Lung (tissue), 12 donors: ENCODE measurements around the gene MRPL30. TPM values are rescaled to one million over a fixed set of nuclear protein-coding genes. Genes with fewer than 3 reads are reported as not detected.
A peak's percentile ranks its signal among the peaks of the same experiment; 100 is the strongest.

Experiments used
- ATAC-seq: fragments of 200-7000 bp; cut with Tn5 transposase; one replicate; pipeline ENCODE4 v1.9.1; 2020; ENCODE audit warnings: moderate number of reproducible peaks; ENCODE audit not compliant: insufficient read depth, low FRiP score
- DNase-seq, 3 donors: peaks; one replicate each; pipeline ENCODE4 v3.0.0-alpha.2; 2013 to 2017
- H3K27ac ChIP-seq, 2 donors: one replicate each; pipeline ENCODE4 v1.5.1; 2013; ENCODE audit warnings: mild to moderate bottlenecking in 2 of 2, moderate library complexity in 2 of 2, control low read depth in 1 of 2, inconsistent platforms in 1 of 2, low read depth in 1 of 2, low read length in 1 of 2
- H3K27me3 ChIP-seq, 3 donors: one replicate each; pipeline ENCODE4 v1.5.1; 2013; ENCODE audit warnings: low read length in 2 of 3; ENCODE audit not compliant: control insufficient read depth in 3 of 3, insufficient read depth in 3 of 3
- H3K36me3 ChIP-seq, 4 donors: one replicate each; pipeline ENCODE4 v1.5.1; 2013; ENCODE audit warnings: low read length in 4 of 4, mild to moderate bottlenecking in 1 of 4, moderate library complexity in 1 of 4; ENCODE audit not compliant: control insufficient read depth in 4 of 4, insufficient read depth in 4 of 4
- H3K4me1 ChIP-seq, 5 donors: one replicate each; pipeline ENCODE4 v1.5.1; 2013; ENCODE audit warnings: low read length in 5 of 5, mild to moderate bottlenecking in 2 of 5, moderate library complexity in 1 of 5; ENCODE audit not compliant: control insufficient read depth in 5 of 5, insufficient read depth in 5 of 5
- H3K4me3 ChIP-seq: one replicate; pipeline ENCODE4 v1.5.1; 2013; ENCODE audit warnings: mild to moderate bottlenecking, control low read depth, moderate library complexity
- H3K9ac ChIP-seq, 2 donors: one replicate each; pipeline ENCODE4 v1.5.1; 2013; ENCODE audit warnings: low read length in 2 of 2, control low read depth in 1 of 2; ENCODE audit not compliant: insufficient read depth in 1 of 2
- H3K9me3 ChIP-seq, 4 donors: one replicate each; pipeline ENCODE4 v1.5.1; 2013; ENCODE audit warnings: low read length in 3 of 4, mild to moderate bottlenecking in 1 of 4, moderate library complexity in 1 of 4; ENCODE audit not compliant: control insufficient read depth in 4 of 4, insufficient read depth in 3 of 4
- WGBS, 2 donors: extraction: QIAGEN DNeasy Blood & Tissue Kit; methylation state at CpG; one replicate each; pipeline ENCODE4 v1.1.7; 2013; 5-methylcytosine and 5-hydroxymethylcytosine counted together
- polyA plus RNA-seq, 2 donors: library from polyadenylated mRNA; stranded (reverse); fragments of 200-250 nt; gene quantifications; one replicate each; pipeline ENCODE4 v1.2.1, GENCODE V29; 2013
- total RNA-seq, 2 donors: library from RNA; depleted of rRNA in 1 of 2; stranded (reverse); fragments of >200 nt in 1 of 2; gene quantifications; one replicate each; pipeline ENCODE4 v1.2.1, GENCODE V29; 2014 to 2021
- TF ChIP-seq, protein P1 (sequence below): IDR thresholded peaks from 2 replicates; pipeline ENCODE4 v1.5.1; 2012; ENCODE audit warnings: mild to moderate bottlenecking; ENCODE audit errors: control extremely low read depth, extremely low read depth
- donor health status: control.
- donor health status: control.
- donor health status: Bipolar disorder and iron deficiency.
- donor health status: healthy.
- donor health status: DM: yes; HTN: yes; CAD: no.

The MRPL30 gene
- total and polyA plus RNA-seq, 4 donors: 15.2 to 34.2 (median 20.0) TPM

- TF ChIP-seq, protein P1, sequence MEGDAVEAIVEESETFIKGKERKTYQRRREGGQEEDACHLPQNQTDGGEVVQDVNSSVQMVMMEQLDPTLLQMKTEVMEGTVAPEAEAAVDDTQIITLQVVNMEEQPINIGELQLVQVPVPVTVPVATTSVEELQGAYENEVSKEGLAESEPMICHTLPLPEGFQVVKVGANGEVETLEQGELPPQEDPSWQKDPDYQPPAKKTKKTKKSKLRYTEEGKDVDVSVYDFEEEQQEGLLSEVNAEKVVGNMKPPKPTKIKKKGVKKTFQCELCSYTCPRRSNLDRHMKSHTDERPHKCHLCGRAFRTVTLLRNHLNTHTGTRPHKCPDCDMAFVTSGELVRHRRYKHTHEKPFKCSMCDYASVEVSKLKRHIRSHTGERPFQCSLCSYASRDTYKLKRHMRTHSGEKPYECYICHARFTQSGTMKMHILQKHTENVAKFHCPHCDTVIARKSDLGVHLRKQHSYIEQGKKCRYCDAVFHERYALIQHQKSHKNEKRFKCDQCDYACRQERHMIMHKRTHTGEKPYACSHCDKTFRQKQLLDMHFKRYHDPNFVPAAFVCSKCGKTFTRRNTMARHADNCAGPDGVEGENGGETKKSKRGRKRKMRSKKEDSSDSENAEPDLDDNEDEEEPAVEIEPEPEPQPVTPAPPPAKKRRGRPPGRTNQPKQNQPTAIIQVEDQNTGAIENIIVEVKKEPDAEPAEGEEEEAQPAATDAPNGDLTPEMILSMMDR: no peak
- peaks cover 0 to 18% (median 7%) of the 10 kb centered on the region in 5 donors for H3K4me1 ChIP-seq
- WGBS, 2 donors: 3 to 4% methylated on average over 4 of the region's 4 CpGs
- peak overlapping the region; percentile 81 to 97 for H3K9ac ChIP-seq
- H3K4me3 ChIP-seq: peak overlapping the region; percentile 98
- peaks cover 0 to 3% (median 0%) of the 10 kb centered on the region in 4 donors for H3K9me3 ChIP-seq
- ATAC-seq (no peak), DNase-seq (peak in 1 of 3 donors; percentile 12)
- no peaks in the 10 kb centered on the region for H3K36me3 ChIP-seq
- no peaks in the 10 kb centered on the region for H3K27me3 ChIP-seq
- H3K27ac ChIP-seq: peak overlapping the region in 1 of 2 donors; percentile 76
These were observed 628 bp downstream of the MRPL30 start for GRCh38 chr2:99181624-99182000.

DNA sequence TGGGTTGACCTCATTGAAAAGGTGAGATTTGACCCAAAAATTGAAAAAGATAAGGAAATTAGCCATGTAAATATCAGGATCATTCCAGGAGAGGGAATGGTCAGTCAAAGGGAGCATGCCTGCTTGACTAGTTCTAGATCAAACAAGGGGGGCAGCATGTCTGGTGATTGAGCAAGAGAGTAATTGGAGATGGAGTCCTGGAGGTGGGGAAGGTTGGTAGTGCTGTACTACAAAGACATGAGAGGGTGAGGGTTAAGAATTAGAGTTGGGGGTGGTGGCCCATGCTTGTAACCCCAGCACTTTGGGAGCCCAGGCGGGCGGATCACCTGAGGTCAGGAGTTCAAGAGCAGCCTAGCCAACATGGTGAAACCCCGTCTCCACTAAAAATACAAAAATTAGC, 2.0 kb downstream of the MRPL30 start:
- peak in 1 of 3 donors; percentile 26 for DNase-seq

GRCh38 chr2:99184811-99185210, 3.8 kb downstream of the MRPL30 start:
- Histone ChIP-seq H3K4me3 (no peak overlapping the region), H3K27ac (no peak overlapping the region), H3K27me3 (no peaks in the 10 kb centered on the region), H3K9me3 (peaks cover 0 to 3% (median 0%) of the 10 kb centered on the region in 4 donors), H3K36me3 (peaks cover under 1 to 15% (median 7%) of the 10 kb centered on the region in 4 donors), H3K9ac (no peak overlapping the region), H3K4me1 (peaks cover 0 to 18% (median 6%) of the 10 kb centered on the region in 5 donors)
- ATAC-seq (no peak), DNase-seq (no peak)
- WGBS, 2 donors: 61 to 74% methylated on average over 6 of the region's 6 CpGs
- TF ChIP-seq, protein P1: no peak

More for the DNA sequence above, 2.0 kb downstream of the MRPL30 start:
- H3K4me3 ChIP-seq: no peak overlapping the region
- no peaks in the 10 kb centered on the region for H3K27me3 ChIP-seq
- H3K9me3 ChIP-seq: peaks cover 0 to 3% (median 0%) of the 10 kb centered on the region in 4 donors
- no peak overlapping the region for H3K27ac ChIP-seq
- 76 to 82% methylated on average over 3 of the region's 3 CpGs for WGBS, 2 donors
- ATAC-seq: no peak
- peaks cover 0 to 18% (median 7%) of the 10 kb centered on the region in 5 donors for H3K4me1 ChIP-seq
- H3K9ac ChIP-seq: peak overlapping the region in 1 of 2 donors; percentile 42
- H3K36me3 ChIP-seq: peaks cover 0 to 6% (median 3%) of the 10 kb centered on the region in 4 donors
- TF ChIP-seq, protein P1: no peak

GRCh38 chr2:99187011-99187410, 6.0 kb downstream of the MRPL30 start:
- DNase-seq (no peak), ATAC-seq (no peak)
- Histone ChIP-seq H3K4me1 (peaks cover 0 to 6% (median 2%) of the 10 kb centered on the region in 5 donors), H3K9ac (no peak overlapping the region), H3K9me3 (no peaks in the 10 kb centered on the region), H3K4me3 (no peak overlapping the region), H3K27me3 (no peaks in the 10 kb centered on the region), H3K36me3 (peaks cover 5 to 21% (median 14%) of the 10 kb centered on the region in 4 donors), H3K27ac (no peak overlapping the region)
- TF ChIP-seq, protein P1: no peak
